IgD-negative memory B cell (primary cell): ENCODE data around the gene CPN1. TPM values are rescaled to one million over a fixed set of nuclear protein-coding genes. Genes with fewer than 3 reads are reported as not detected.
"Not testable (repeated sequence)": the region's sequence is repeated elsewhere in the genome, so short reads cannot be mapped to it uniquely, and the experiment has no call there.

ENCODE experiments used
- H3K27ac Mint-ChIP-seq, 3 donors: one replicate each; pipeline ENCODE4 v1.8.0; 2020 to 2022; ENCODE audit warnings: mild to moderate bottlenecking in 3 of 3, mixed read lengths in 3 of 3, moderate library complexity in 1 of 3
- H3K27me3 Mint-ChIP-seq: one replicate; pipeline ENCODE4 v1.8.0; 2021; ENCODE audit warnings: mixed read lengths
- H3K36me3 Mint-ChIP-seq: one replicate; pipeline ENCODE4 v1.8.0; 2020; ENCODE audit warnings: mild to moderate bottlenecking, mixed read lengths
- H3K4me1 Mint-ChIP-seq, 3 donors: one replicate each; pipeline ENCODE4 v1.8.0; 2020 to 2022; ENCODE audit warnings: mixed read lengths in 3 of 3, mild to moderate bottlenecking in 1 of 3
- H3K4me3 Mint-ChIP-seq, 4 donors: one replicate each; pipeline ENCODE4 v1.8.0; 2020 to 2022; ENCODE audit warnings: mild to moderate bottlenecking in 4 of 4, mixed read lengths in 4 of 4, moderate library complexity in 3 of 4
- H3K9me3 Mint-ChIP-seq, 3 donors: one replicate each; pipeline ENCODE4 v1.8.0; 2020 to 2021; ENCODE audit warnings: mixed read lengths in 3 of 3, mild to moderate bottlenecking in 1 of 3
- polyA plus RNA-seq: library from polyadenylated mRNA; unstranded; fragments of 300-500 nt; fragmentation: Illumina TruSeq; gene quantifications from one replicate; pipeline ENCODE4 v1.2.3, GENCODE V29; 2021

The CPN1 gene
- polyA plus RNA-seq = not detected

DNA sequence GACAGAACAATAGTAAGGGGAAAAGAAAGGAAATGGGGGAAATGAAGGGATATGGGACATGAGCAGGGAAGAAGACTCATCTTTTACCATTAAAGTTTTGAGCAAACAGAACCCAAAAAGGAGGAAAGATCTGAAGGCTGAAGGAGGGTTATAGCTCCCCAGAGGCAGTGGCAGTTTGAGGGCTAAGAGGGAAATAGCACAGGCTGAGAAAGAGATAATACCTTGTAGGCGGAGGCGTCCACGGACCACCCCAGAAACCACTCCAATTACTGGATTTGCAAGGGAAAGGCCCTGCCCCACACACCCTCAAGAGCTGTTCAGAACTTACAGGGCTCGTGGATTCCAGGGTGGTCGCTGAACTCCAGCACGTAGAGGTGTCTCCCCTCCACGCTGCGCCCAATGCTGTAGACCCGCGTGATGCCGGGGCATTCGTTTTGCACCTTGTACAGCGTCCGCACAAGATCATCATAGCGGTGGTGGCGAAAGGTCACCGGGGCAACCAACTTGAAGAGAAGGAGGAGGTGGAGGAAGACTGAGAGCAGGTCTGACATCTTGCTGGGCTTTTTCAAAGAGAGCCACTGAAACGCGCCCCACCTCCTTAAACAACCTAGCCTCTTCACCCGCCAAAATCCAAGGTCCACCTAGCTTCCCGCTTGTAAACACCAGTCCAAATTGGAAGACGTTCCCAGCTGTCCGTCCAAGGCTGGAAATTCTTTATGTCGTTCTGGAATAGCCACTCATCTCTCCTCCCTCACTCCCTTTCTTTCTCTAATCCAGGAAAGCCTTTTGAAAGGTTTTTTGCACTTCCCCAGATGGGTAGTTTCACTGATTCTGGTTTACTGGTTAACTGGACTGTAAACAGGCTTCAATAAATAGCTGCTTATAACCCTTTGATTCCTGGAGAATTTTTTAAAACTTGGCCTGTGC lies at the start of gene CPN1:
CPN1 (minus strand) TSS at position 795 of the 927 bp plus-strand sequence; CDS start at position 551, 244 bp downstream.
- Mint-ChIP-seq H3K27ac (no peak within 1 kb of the TSS), H3K4me3 (no peak within 1 kb of the TSS), H3K9me3 (peaks cover 0 to 2% (median 0%) of the 10 kb centered on the region in 3 donors), H3K36me3 (no peaks in the 10 kb centered on the region), H3K4me1 (no peaks in the 10 kb centered on the region), H3K27me3 (peaks cover 4% of the 10 kb centered on the region)

DNA sequence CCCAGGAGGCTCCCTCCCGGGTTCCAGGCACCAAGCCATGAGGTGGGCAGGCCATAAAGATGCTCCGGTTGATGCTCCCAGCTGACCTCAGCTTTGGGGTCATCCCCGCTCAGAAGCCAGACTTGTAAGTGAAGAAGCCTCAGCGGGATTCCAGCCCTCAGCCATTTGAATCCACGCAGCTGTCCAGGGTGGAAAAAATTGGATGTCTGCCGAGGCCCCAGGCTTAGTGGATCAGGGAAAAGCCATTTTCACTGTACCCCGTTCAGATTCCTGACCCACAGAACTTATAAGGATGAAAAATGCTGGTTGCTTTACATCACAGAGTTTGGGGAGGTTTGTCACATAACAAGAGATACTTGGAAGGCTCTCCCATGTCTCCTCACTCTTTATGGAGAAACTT lies 49.2 kb upstream of the CPN1 start:
- Mint-ChIP-seq H3K27me3 (peaks cover 12% of the 10 kb centered on the region), H3K36me3 (peaks cover 5% of the 10 kb centered on the region), H3K27ac (no peak overlapping the region), H3K4me1 (no peaks in the 10 kb centered on the region), H3K9me3 (peaks cover 6 to 12% (median 10%) of the 10 kb centered on the region in 3 donors), H3K4me3 (no peak overlapping the region)

DNA sequence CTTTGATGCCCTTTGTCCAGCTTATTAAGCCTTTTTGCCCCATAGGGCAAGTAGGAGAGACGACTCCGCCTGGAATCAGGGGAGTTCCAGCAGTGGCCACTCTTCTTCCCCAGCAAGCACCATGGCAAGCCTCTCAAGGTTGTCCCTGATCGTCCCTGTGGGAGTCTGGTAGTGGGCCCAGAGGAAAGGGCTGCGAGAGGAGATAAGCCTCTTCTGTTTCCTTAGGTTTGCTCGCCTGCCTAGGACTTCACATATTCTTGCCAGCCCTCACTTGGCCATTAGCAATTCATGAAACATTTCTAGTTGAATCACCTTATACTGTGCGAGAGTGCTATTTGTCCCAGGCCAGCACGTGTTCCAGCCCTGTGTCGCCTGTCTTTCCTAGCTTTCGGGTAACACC lies 47.8 kb upstream of the CPN1 start:
- H3K27me3 Mint-ChIP-seq = peaks cover 5% of the 10 kb centered on the region
- H3K9me3 Mint-ChIP-seq = peaks cover 0 to 7% (median 3%) of the 10 kb centered on the region in 3 donors
- peaks cover 5% of the 10 kb centered on the region for H3K36me3 Mint-ChIP-seq
- H3K27ac Mint-ChIP-seq = no peak overlapping the region
- H3K4me3 Mint-ChIP-seq = no peak overlapping the region
- H3K4me1 Mint-ChIP-seq = no peaks in the 10 kb centered on the region

DNA sequence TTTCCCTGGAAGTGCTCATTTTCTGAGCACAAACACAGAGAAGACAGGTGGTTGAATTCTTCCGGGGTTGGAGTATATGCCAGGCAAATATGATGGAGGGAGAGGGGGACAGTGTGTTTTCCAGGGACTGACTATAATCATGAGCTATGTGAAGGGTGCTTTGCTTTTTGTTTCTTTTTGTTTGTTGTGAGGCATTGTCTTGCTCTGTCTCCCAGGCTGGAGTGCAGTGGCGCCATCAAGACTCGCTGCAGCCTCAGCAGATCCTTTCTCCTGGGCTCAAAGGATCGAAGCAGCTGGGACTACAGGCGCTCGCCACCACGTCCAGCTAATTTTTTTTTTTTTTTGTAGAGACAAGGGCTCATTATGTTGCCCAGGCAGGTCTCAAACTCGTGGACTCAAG lies 47.3 kb upstream of the CPN1 start:
- Mint-ChIP-seq H3K36me3 (peaks cover 5% of the 10 kb centered on the region), H3K27me3 (peaks cover 5% of the 10 kb centered on the region), H3K9me3 (peaks cover 0 to 6% (median 3%) of the 10 kb centered on the region in 3 donors), H3K4me1 (no peaks in the 10 kb centered on the region), H3K27ac (no peak overlapping the region), H3K4me3 (no peak overlapping the region)

DNA sequence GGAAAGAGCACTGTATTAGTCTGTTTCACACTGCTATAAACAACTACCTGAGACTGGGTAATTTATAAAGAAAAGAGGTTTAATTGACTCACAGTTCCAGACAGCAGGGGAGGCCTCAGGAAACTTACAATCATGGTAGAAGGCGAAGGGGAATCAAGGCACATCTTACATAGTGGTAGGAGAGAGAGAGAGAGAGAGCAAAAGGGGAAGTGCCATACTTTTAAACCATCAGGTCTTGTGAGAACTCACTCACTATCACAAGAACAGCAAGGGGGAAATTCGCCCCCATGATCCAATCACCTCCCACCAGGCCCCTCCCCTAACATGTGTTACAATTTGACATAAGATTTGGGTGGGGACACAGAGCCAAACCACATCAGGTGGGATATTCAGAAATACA lies 43.7 kb upstream of the CPN1 start:
- H3K4me1 Mint-ChIP-seq, H3K4me3 Mint-ChIP-seq, H3K36me3 Mint-ChIP-seq, H3K9me3 Mint-ChIP-seq, H3K27ac Mint-ChIP-seq: not testable (repeated sequence)
- H3K27me3 Mint-ChIP-seq = peaks cover 15% of the 10 kb centered on the region

DNA sequence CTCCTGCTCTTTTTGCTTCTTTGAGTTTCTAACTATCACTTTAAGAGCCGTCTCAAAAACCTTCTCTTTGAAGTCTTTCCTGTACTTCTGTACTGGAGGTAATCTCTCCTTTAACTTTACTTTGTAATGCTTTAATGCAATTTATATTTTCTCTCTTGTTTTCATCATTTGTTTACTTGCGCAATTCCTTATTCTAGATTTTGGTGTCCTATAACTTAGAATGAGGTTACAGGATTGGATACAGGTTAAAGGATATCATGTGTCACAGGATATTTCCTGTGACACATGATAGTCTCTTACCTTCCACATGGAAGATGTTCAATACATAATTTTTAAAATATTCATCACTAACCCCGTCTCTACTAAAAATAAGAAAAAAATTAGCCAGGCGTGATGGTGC lies 42.4 kb upstream of the CPN1 start:
- H3K36me3 Mint-ChIP-seq = no peaks in the 10 kb centered on the region

DNA sequence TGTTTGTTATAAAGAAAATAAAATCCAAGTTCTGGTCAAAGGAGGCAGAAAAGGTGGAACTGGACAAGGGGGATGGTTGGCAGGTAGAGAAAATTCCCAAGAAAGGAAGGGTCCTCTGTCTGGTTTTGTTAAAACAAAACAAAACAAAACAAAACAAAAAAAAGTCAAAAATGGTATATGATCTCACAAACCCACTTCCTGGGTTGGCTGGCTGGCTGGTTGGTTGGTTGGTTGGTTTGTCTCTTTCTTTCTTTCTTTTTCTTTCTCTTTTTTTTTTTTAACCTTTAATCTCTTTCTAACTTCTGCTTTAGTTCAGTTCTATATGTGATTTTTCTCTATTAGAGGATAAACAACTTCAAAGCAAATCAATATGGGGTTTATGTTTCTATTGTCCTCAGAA lies 41.1 kb upstream of the CPN1 start:
- no peak overlapping the region for H3K27ac Mint-ChIP-seq
- H3K4me1 Mint-ChIP-seq = peaks cover 0 to 6% (median 0%) of the 10 kb centered on the region in 3 donors
- peaks cover 15% of the 10 kb centered on the region for H3K27me3 Mint-ChIP-seq
- H3K36me3 Mint-ChIP-seq = peaks cover 3% of the 10 kb centered on the region
- no peak overlapping the region for H3K4me3 Mint-ChIP-seq
- H3K9me3 Mint-ChIP-seq = peaks cover 0 to 1% (median 0%) of the 10 kb centered on the region in 3 donors

More for the DNA sequence above, 42.4 kb upstream of the CPN1 start:
- Mint-ChIP-seq H3K27me3 (peaks cover 18% of the 10 kb centered on the region), H3K4me1 (peaks cover 0 to 6% (median 0%) of the 10 kb centered on the region in 3 donors), H3K4me3 (no peak overlapping the region), H3K9me3 (peaks cover 0 to 1% (median 0%) of the 10 kb centered on the region in 3 donors), H3K27ac (no peak overlapping the region)

DNA sequence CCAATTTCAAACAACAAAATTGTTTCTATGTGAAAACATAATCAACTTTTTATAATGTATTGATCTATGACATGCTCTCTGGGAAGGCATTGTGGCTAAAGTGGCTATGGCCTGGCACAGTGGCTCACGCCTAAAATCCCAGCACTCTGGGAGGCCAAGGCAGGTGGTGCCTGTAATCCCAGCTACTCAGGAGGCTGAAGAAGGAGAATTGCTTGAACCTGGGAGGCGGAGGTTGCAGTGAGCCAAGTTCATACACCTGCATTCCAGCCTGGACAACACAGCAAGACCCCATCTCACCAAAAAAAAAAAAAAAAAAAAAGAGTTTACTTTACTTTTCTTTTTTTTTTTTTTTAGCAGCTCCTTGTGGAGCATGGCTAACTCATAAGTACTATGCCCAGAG lies 38.9 kb upstream of the CPN1 start:
- H3K9me3 Mint-ChIP-seq = peaks cover 0 to 1% (median 0%) of the 10 kb centered on the region in 3 donors
- no peak overlapping the region for H3K4me3 Mint-ChIP-seq
- peaks cover 23% of the 10 kb centered on the region for H3K27me3 Mint-ChIP-seq
- peaks cover 0 to 6% (median 0%) of the 10 kb centered on the region in 3 donors for H3K4me1 Mint-ChIP-seq
- H3K27ac Mint-ChIP-seq = no peak overlapping the region
- peaks cover 3% of the 10 kb centered on the region for H3K36me3 Mint-ChIP-seq

DNA sequence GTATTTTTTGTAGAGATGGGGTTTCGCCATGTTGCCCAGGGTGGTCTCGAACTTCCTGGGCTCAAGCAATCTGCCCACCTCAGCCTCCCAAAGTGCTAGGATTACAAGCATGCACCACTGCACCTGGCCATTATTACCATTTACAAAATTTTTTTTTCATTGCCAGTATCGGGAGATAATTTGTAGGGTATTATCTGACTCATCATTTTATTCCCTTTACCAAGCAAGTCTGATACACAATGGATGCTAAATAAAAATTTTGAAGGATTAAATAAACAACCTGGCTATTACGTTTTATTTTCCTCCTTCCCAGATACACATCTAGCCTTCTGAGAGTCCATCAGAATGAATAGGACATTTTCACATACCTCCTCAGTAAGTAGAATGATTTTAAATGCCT lies 38.1 kb upstream of the CPN1 start:
- Mint-ChIP-seq H3K36me3 (peaks cover 3% of the 10 kb centered on the region), H3K27ac (no peak overlapping the region), H3K27me3 (peaks cover 23% of the 10 kb centered on the region), H3K9me3 (peaks cover 0 to 1% (median 0%) of the 10 kb centered on the region in 3 donors), H3K4me1 (peaks cover 0 to 6% (median 1%) of the 10 kb centered on the region in 3 donors), H3K4me3 (no peak overlapping the region)

DNA sequence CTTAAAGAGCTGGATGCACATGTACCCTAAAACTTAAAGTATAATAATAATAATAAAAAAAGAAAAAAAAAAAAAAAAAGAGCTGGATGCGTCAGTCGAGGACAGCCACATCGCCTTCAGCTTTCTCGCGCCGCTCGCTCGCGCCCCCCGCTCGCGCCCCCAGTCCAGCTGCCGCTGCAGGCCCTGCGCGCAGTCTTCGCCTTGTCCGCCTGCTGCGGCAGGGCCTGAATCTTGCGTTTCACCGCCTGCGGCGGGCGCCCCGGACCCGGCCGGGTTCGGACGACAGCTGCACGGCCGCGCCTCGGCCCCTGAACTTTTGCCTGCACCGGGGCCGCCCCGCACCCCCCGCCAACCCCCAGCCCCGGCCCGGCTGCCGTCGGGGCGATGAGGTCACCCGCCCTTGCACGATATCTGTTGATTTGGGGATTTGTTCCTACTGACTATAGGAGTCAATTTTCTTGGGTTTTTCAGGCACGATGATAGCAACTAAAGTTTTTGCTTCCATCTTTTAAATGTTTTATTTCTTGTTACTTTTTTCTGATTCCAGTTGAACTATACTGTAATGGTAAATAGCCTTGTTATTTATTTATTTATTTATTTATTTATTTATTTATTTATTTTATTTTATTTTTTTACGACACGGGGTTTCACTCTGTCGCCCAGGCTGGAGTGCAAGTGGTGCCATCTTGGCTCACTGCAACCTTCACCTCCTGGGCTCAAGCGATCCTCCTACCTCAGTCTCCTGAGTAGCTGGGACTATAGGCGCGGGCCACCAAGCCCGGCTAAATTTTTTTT lies 33.5 kb upstream of the CPN1 start:
- H3K27me3 Mint-ChIP-seq = peaks cover 18% of the 10 kb centered on the region
- H3K36me3 Mint-ChIP-seq = peaks cover 4% of the 10 kb centered on the region
- H3K27ac Mint-ChIP-seq = no peak overlapping the region
- H3K4me3 Mint-ChIP-seq = no peak overlapping the region
- peaks cover 0 to 1% (median 0%) of the 10 kb centered on the region in 3 donors for H3K4me1 Mint-ChIP-seq
- no peaks in the 10 kb centered on the region for H3K9me3 Mint-ChIP-seq

DNA sequence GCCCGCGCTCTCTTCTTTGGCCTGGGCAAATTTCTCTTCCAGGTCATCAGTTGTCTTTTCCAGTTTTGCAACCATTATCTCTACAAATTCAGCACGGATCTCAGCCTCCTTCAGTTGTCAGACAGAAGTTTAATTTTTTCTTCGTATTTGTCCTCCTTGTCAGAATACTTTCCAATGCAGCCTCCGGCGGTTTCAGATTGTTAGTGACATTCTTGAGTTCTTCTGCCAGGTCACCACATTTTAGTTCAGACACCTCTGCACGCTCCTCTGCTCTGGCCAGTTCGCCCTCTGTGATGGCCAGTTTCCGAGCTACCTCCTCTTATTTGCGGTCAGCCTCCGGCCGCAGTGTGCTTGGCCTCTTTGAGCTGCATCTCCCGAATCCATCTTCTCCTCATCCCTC lies 32.8 kb upstream of the CPN1 start:
- no peak overlapping the region for H3K27ac Mint-ChIP-seq
- H3K36me3 Mint-ChIP-seq = peaks cover 4% of the 10 kb centered on the region
- H3K9me3 Mint-ChIP-seq = no peaks in the 10 kb centered on the region
- H3K4me1 Mint-ChIP-seq = peaks cover 0 to 1% (median 0%) of the 10 kb centered on the region in 3 donors
- peaks cover 16% of the 10 kb centered on the region for H3K27me3 Mint-ChIP-seq
- H3K4me3 Mint-ChIP-seq = no peak overlapping the region

DNA sequence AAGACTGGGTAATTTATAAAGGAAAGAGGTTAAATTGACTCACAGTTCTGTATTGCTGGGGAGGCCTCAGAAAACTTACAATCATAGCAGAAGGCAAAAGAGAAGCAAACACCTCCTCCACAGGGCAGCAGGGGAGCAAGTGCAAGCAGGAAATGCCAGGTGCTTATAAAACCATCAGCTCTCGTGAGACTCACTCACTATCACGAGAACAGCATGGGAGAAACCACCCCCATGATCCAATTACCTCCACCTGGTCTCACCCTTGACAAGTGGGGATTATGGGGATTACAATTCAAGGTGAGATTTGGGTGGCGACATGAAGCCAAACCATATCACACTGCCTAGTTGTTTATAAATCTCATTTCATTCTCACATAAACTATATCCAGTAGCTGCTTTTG lies 28.0 kb upstream of the CPN1 start:
- no peak overlapping the region for H3K4me3 Mint-ChIP-seq
- peaks cover 2% of the 10 kb centered on the region for H3K36me3 Mint-ChIP-seq
- H3K27me3 Mint-ChIP-seq = peaks cover 9% of the 10 kb centered on the region
- H3K9me3 Mint-ChIP-seq = peaks cover 0 to 3% (median under 1%) of the 10 kb centered on the region in 3 donors
- H3K27ac Mint-ChIP-seq = no peak overlapping the region
- no peaks in the 10 kb centered on the region for H3K4me1 Mint-ChIP-seq

DNA sequence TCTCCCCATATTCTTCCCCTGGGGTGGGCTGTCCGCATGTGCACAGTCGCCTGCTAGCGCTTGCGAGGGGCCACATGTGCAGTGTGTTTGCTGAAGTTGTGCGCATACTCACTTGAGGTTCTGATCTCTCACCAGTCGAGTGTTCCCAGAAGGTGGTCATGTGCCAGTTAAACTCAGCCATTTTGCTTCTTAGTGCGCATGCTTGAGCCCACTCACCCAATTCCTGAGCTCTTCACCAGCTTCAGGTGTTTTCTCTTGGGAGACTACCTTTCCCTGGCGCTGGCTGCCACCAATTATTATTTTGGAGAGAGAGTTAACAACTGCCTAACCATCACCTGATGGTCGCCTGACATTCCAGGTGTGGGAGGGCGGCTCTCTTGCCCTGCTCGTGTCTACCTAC lies 25.2 kb upstream of the CPN1 start:
- Mint-ChIP-seq H3K27ac (no peak overlapping the region), H3K36me3 (peaks cover under 1% of the 10 kb centered on the region), H3K4me1 (no peaks in the 10 kb centered on the region), H3K27me3 (peaks cover 11% of the 10 kb centered on the region), H3K4me3 (no peak overlapping the region), H3K9me3 (peaks cover 3 to 11% (median 10%) of the 10 kb centered on the region in 3 donors)

DNA sequence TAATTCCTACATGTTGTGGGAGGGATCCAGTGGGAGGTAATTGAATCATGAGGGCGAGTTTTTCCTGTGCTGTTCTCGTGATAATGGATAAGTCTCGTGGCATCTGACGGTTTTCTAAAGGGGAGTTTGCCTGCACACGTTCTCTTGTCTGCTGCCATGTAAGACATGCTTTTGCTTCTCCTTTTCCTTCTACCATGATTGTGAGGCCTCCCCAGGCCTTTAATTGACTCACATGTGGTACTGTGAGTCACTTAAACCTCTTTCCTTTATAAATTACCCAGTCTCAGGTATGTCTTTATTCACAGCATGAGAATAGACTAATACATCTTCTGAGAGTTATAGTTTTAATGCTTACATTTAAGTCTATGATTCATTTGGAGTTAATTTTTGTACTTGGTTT lies 22.6 kb upstream of the CPN1 start:
- Mint-ChIP-seq H3K27me3 (peaks cover 17% of the 10 kb centered on the region), H3K36me3 (no peaks in the 10 kb centered on the region), H3K27ac (no peak overlapping the region), H3K4me3 (no peak overlapping the region), H3K9me3 (peaks cover 3 to 13% (median 10%) of the 10 kb centered on the region in 3 donors), H3K4me1 (no peaks in the 10 kb centered on the region)

DNA sequence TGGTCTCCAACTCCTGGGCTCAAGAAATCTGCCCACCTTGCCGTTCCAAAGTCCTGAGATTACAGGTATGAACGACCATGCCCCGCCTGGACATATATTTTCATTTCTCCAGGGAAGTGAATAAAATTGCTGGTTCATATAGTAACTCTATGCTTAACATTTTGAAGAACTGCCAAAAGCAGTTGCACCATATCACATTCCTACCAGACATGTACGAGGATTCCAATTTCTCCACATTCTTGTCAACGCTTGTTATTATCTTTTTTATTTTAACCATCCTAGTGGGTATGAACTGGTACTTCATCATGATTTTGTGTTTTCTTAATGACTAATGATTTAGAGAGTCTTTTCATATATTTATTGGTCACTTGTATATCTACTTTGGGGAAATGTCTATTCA lies 21.9 kb upstream of the CPN1 start:
- H3K27ac Mint-ChIP-seq = no peak overlapping the region
- no peak overlapping the region for H3K4me3 Mint-ChIP-seq
- H3K27me3 Mint-ChIP-seq = peaks cover 17% of the 10 kb centered on the region
- no peaks in the 10 kb centered on the region for H3K36me3 Mint-ChIP-seq
- no peaks in the 10 kb centered on the region for H3K4me1 Mint-ChIP-seq
- peaks cover 3 to 13% (median 10%) of the 10 kb centered on the region in 3 donors for H3K9me3 Mint-ChIP-seq
